GM12878 (cell line): ENCODE results near the gene FERMT3. TPM values are rescaled to one million over a fixed set of nuclear protein-coding genes. Genes with fewer than 3 reads are reported as not detected.
A peak's percentile ranks its signal among the peaks of the same experiment; 100 is the strongest.

ENCODE experiments used
- BHLHE40 ChIP-seq, 2 experiments: fragments of 450-650 bp in 1 of 2; IDR thresholded peaks; 2 replicates each; pipeline ENCODE4 v1.6.1; 2011 to 2017; ENCODE audit warnings: low read depth in 2 of 2, borderline replicate concordance in 1 of 2, improper control_type of control experiment in 1 of 2, low read length in 1 of 2, mild to moderate bottlenecking in 1 of 2
- CHD1 ChIP-seq: IDR thresholded peaks from 2 replicates; pipeline ENCODE4 v1.6.1; 2012; ENCODE audit warnings: low read depth, low read length, improper control_type of control experiment
- CREM ChIP-seq: IDR thresholded peaks from 2 replicates; pipeline ENCODE4 v1.6.1; 2014; ENCODE audit warnings: antibody characterized with exemption, low read depth
- CTCF ChIP-seq, 3 experiments: IDR thresholded peaks in 2 of 3; conservative IDR thresholded peaks in 1 of 3; 2 replicates each; pipeline ENCODE4 v1.5.1; 2011; ENCODE audit warnings: low read depth in 3 of 3, low read length in 3 of 3, mild to moderate bottlenecking in 3 of 3, control low read depth in 2 of 3, moderate library complexity in 2 of 3, inconsistent platforms in 1 of 3, mixed read lengths in 1 of 3; ENCODE audit not compliant: control insufficient read depth in 2 of 3, insufficient read depth in 1 of 3; ENCODE audit errors: extremely low read depth in 1 of 3
- ESRRA ChIP-seq: IDR thresholded peaks from 2 replicates; pipeline ENCODE4 v1.6.1; 2012; ENCODE audit warnings: mild to moderate bottlenecking, low read length, improper control_type of control experiment
- GABPA ChIP-seq: IDR thresholded peaks from 2 replicates; pipeline ENCODE4 v1.6.1; 2014; ENCODE audit warnings: antibody characterized with exemption, low read depth, mild to moderate bottlenecking, inconsistent platforms
- HDGF ChIP-seq: fragments of 450-650 bp; IDR thresholded peaks from 2 replicates; pipeline ENCODE4 v1.6.1; 2016; ENCODE audit warnings: antibody characterized with exemption
- MTA2 ChIP-seq: fragments of 450-650 bp; IDR thresholded peaks from 2 replicates; pipeline ENCODE4 v1.6.1; 2016; ENCODE audit warnings: low read depth, mild to moderate bottlenecking, moderate library complexity
- NBN ChIP-seq: fragments of 450-650 bp; IDR thresholded peaks from 2 replicates; pipeline ENCODE4 v1.6.1; 2016
- NR2C1 ChIP-seq: fragments of 450-650 bp; IDR thresholded peaks from 2 replicates; pipeline ENCODE4 v1.6.1; 2017; ENCODE audit warnings: antibody characterized with exemption, mild to moderate bottlenecking, moderate library complexity
- PAX5 ChIP-seq: IDR thresholded peaks from 2 replicates; pipeline ENCODE4 v1.6.1; 2011; ENCODE audit warnings: low read depth, low read length, borderline replicate concordance
- PML ChIP-seq: IDR thresholded peaks from 2 replicates; pipeline ENCODE4 v1.6.1; 2012; ENCODE audit warnings: low read length, inconsistent platforms
- POLR2A ChIP-seq: IDR thresholded peaks from 2 replicates; pipeline ENCODE4 v1.6.1; 2011; ENCODE audit warnings: low read depth, mild to moderate bottlenecking, low read length
- RELB ChIP-seq: fragments of 450-650 bp; IDR thresholded peaks from 2 replicates; pipeline ENCODE4 v1.6.1; 2017; ENCODE audit warnings: low read depth, mild to moderate bottlenecking, moderate library complexity
- SP1 ChIP-seq: IDR thresholded peaks from one replicate; pipeline ENCODE4 v1.6.1; 2011; ENCODE audit warnings: low read depth, low read length
- SPI1 ChIP-seq: IDR thresholded peaks from 2 replicates; pipeline ENCODE4 v1.6.1; 2011; ENCODE audit warnings: low read depth, mild to moderate bottlenecking, low read length, moderate library complexity, borderline replicate concordance; ENCODE audit not compliant: insufficient read depth
- YBX1 ChIP-seq: fragments of 450-650 bp; IDR thresholded peaks from 2 replicates; pipeline ENCODE4 v1.6.1; 2016; ENCODE audit warnings: antibody characterized with exemption
- ZNF384 ChIP-seq: IDR thresholded peaks from 2 replicates; pipeline ENCODE4 v1.6.1; 2012; ENCODE audit warnings: low read depth, mild to moderate bottlenecking, low read length, improper control_type of control experiment, borderline replicate concordance
- ZNF687 ChIP-seq: fragments of 450-650 bp; IDR thresholded peaks from 2 replicates; pipeline ENCODE4 v1.6.1; 2017; ENCODE audit warnings: mild to moderate bottlenecking, moderate library complexity
- polyA plus RNA-seq, 11 experiments: library from polyadenylated mRNA; depleted of rRNA in 4 of 11; unstranded in 6 of 11; stranded (reverse) in 5 of 11; fragments of >200 nt; fragmentation: Nextera tagmentation in 4 of 11; fragmentation: Illumina TruSeq in 1 of 11; extraction: Ambion mirVana in 4 of 11; extraction: Trizol in 1 of 11; gene quantifications; 1 replicate in 1 of 11; 2 replicates in 10 of 11; pipeline versions ENCODE4 v1.2.1 to v1.2.3, GENCODE V29; 2011 to 2016; ENCODE audit warnings: inconsistent platforms in 2 of 11, missing spikeins in 2 of 11, low read depth in 1 of 11
- total RNA-seq, 4 experiments: library from RNA; depleted of rRNA in 3 of 4; stranded (reverse); fragments of >200 nt in 3 of 4; fragmentation: Illumina TruSeq in 1 of 4; extraction: Trizol in 1 of 4; gene quantifications; 2 replicates each; pipeline versions ENCODE4 v1.2.1 to v1.2.3, GENCODE V29; 2013 to 2021
- TF ChIP-seq, protein P1 (sequence below): fragments of 450-650 bp; IDR thresholded peaks from 2 replicates; pipeline ENCODE4 v1.6.1; 2018; ENCODE audit warnings: mild to moderate bottlenecking, low read depth, moderate library complexity; ENCODE audit not compliant: partially characterized antibody

The FERMT3 gene
- total and polyA plus RNA-seq, 10 of the 15 experiments (the other 5 are each of a cell fraction or from before 2014, with no cell fraction given), result 2.0 to 211 (median 114) TPM

DNA sequence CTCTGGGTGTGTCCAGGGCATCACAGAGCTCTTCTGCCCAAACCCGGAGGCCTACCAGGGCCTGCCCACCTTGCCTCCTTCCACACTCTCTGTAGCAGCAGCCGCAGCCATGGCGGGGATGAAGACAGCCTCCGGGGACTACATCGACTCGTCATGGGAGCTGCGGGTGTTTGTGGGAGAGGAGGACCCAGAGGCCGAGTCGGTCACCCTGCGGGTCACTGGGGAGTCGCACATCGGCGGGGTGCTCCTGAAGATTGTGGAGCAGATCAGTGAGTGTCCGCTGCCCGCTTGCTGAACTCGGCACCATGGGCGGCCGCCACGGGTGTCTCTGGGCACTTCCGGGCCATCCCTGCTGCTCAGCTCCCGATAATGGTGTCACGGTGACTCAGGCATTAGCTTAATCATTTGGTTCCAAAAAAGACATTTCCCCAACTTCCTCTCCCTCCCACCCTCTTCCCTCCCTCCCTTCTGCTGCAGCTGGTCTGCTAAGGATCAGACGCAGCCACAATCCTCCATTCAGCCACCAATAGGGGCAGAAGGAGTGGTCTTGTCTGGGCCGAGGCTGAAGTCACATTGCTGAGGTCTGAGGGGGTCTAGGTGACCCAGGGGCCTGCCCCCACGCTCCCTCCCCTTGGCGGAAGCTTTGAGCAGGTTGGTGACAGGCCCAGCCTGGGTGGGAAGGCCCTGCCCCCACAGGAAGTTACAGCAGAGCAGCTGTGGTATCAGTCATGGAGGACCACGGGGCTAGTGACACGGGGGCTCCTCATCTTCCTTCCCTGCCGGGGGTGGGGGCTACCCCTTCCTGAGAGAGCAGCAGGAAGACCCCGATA, 950 bp downstream of the FERMT3 start (continued):
- peak; percentile 80 for TF ChIP-seq GABPA
- peak; percentile 65; the same call in 1 of the 2 replicates for TF ChIP-seq RELB
- TF ChIP-seq ESRRA, result peak; percentile 48; the same call in 1 of the 2 replicates
- TF ChIP-seq POLR2A, result peak; percentile 90
- TF ChIP-seq MTA2, result peak; percentile 52; the same call in 1 of the 2 replicates
- TF ChIP-seq PML, result no peak
- peak; percentile 62; the same call in 1 of the 2 replicates for TF ChIP-seq PAX5
- TF ChIP-seq CREM, result peak; percentile 76
- TF ChIP-seq, protein P1, sequence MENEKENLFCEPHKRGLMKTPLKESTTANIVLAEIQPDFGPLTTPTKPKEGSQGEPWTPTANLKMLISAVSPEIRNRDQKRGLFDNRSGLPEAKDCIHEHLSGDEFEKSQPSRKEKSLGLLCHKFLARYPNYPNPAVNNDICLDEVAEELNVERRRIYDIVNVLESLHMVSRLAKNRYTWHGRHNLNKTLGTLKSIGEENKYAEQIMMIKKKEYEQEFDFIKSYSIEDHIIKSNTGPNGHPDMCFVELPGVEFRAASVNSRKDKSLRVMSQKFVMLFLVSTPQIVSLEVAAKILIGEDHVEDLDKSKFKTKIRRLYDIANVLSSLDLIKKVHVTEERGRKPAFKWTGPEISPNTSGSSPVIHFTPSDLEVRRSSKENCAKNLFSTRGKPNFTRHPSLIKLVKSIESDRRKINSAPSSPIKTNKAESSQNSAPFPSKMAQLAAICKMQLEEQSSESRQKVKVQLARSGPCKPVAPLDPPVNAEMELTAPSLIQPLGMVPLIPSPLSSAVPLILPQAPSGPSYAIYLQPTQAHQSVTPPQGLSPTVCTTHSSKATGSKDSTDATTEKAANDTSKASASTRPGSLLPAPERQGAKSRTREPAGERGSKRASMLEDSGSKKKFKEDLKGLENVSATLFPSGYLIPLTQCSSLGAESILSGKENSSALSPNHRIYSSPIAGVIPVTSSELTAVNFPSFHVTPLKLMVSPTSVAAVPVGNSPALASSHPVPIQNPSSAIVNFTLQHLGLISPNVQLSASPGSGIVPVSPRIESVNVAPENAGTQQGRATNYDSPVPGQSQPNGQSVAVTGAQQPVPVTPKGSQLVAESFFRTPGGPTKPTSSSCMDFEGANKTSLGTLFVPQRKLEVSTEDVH, result no peak
- TF ChIP-seq CHD1, result 0 out of 2 replicates have a peak, but pooled peaks have one; percentile 21
- peak; percentile 86 for TF ChIP-seq NBN
- TF ChIP-seq ZNF384, result no peak
- TF ChIP-seq SP1, result peak; percentile 72
- peak; percentile 33; the same call in 1 of the 2 replicates for TF ChIP-seq NR2C1
- no peak for TF ChIP-seq YBX1
- TF ChIP-seq SPI1, result peak; percentile 47
- no peak for TF ChIP-seq CTCF (IDR thresholded peaks at IDR 0.05 in 2 of 3, conservative IDR thresholded peaks at IDR 0.05 in 1 of 3; ENCODE audit: control insufficient read depth in 2 of 3, extremely low read depth in 1 of 3, insufficient read depth in 1 of 3, low read depth in 3 of 3, low read length in 3 of 3)
- peak in 1 of 2 experiments; percentile 57; a peak in 1 of 4 replicates for TF ChIP-seq BHLHE40 (IDR thresholded peaks at IDR 0.05; ENCODE audit: borderline replicate concordance in 1 of 2, low read depth in 2 of 2, low read length in 1 of 2)
- TF ChIP-seq ZNF687, result peak; percentile 82
- peak; percentile 87 for TF ChIP-seq HDGF
